Spleen (tissue), 7 donors: ENCODE results near the gene CHERP.

Source experiments
- POLR2A ChIP-seq, 3 donors: fragments of 450-650 bp; IDR thresholded peaks; one replicate each; pipeline ENCODE4 v1.5.1; 2017; ENCODE audit warnings: antibody characterized with exemption in 3 of 3, mild to moderate bottlenecking in 1 of 3
- POLR2AphosphoS5 ChIP-seq, 3 donors: sonication (generic); formaldehyde crosslinking; IDR thresholded peaks; one replicate each; pipeline ENCODE4 v1.5.1; 2017; ENCODE audit warnings: antibody characterized with exemption in 3 of 3
- TF ChIP-seq, protein P1 (sequence below), 11 experiments: fragments of 200-600 bp in 7 of 11; fragments of 450-650 bp in 4 of 11; sonication (generic) in 4 of 11; IDR thresholded peaks in 8 of 11; conservative IDR thresholded peaks in 3 of 11; 1 replicate in 7 of 11; 2 replicates in 4 of 11; pipeline versions ENCODE4 v1.4.0 to v1.8.0; 2016 to 2021; ENCODE audit warnings: antibody characterized with exemption in 11 of 11, inconsistent platforms in 4 of 11, mild to moderate bottlenecking in 1 of 11
- donor health status: DM: no; HTN: no; CAD: no; lungs with moderate emphysema.
- donor health status: DM: no; HTN: no; CAD: no.
- donor health status: DM: no; HTN: no; CAD: no.

DNA sequence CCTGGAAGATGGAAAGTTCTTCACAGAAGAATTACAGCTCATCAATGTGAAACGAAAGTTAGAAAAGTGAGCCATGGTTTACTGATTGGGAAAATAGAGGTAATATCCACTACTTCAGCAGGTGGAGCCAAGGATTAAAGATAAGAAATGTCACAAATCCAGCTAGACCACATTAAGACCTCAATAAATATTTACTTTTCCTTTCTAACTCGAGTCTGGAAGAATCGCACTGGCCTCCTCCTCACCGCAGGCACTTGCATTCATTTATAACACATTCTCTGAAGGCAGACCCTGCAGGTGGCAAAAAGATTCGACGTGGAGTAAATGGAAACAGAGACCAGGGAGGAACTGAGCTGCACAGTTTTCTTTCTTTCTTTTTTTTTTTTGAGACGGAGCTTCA lies 22.6 kb upstream of the CHERP start:
- TF ChIP-seq, protein P1, sequence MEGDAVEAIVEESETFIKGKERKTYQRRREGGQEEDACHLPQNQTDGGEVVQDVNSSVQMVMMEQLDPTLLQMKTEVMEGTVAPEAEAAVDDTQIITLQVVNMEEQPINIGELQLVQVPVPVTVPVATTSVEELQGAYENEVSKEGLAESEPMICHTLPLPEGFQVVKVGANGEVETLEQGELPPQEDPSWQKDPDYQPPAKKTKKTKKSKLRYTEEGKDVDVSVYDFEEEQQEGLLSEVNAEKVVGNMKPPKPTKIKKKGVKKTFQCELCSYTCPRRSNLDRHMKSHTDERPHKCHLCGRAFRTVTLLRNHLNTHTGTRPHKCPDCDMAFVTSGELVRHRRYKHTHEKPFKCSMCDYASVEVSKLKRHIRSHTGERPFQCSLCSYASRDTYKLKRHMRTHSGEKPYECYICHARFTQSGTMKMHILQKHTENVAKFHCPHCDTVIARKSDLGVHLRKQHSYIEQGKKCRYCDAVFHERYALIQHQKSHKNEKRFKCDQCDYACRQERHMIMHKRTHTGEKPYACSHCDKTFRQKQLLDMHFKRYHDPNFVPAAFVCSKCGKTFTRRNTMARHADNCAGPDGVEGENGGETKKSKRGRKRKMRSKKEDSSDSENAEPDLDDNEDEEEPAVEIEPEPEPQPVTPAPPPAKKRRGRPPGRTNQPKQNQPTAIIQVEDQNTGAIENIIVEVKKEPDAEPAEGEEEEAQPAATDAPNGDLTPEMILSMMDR (IDR thresholded peaks at IDR 0.05 in 8 of 11, conservative IDR thresholded peaks at IDR 0.05 in 3 of 11), result no peak
- TF ChIP-seq POLR2AphosphoS5 (IDR thresholded peaks at IDR 0.05) (no peak), POLR2A (IDR thresholded peaks at IDR 0.05) (no peak)
